ENCODE results near the gene PVRIG.
"Not testable (repeated sequence)": the region's sequence is repeated elsewhere in the genome, so short reads cannot be mapped to it uniquely, and the experiment has no call there.

GRCh38 chr7:100243385-100243784 lies 23.6 kb downstream of the PVRIG start:
- TF ChIP-seq CTCF (IDR thresholded peaks at IDR 0.05; ENCODE audit: poor library complexity); EZH2phosphoT487 (IDR thresholded peaks at IDR 0.05; ENCODE audit: low read depth, severe bottlenecking, unreplicated experiment); EZH2 (IDR thresholded peaks at IDR 0.05; ENCODE audit: borderline replicate concordance): not testable (repeated sequence)
